HepG2 (cell line): Measurements from ENCODE around the gene CACTIN.

Source experiments
- ATF6 ChIP-seq: sonication (generic); formaldehyde crosslinking; conservative IDR thresholded peaks from 2 replicates; pipeline ENCODE4 v1.4.0; 2020; ENCODE audit warnings: missing genetic modification reagents
- BRF2 ChIP-seq: sonication (generic); formaldehyde crosslinking; IDR thresholded peaks from 2 replicates; pipeline ENCODE4 v1.8.1; 2022; ENCODE audit warnings: mild to moderate bottlenecking, missing genetic modification reagents
- CHCHD3 ChIP-seq: sonication (generic); formaldehyde crosslinking; IDR thresholded peaks from 2 replicates; pipeline ENCODE4 v1.8.0; 2022; ENCODE audit warnings: mild to moderate bottlenecking, missing genetic modification reagents, moderate library complexity
- EP300 ChIP-seq, 3 experiments: sonication (generic) in 1 of 3; formaldehyde crosslinking in 1 of 3; IDR thresholded peaks; 2 replicates each; pipeline versions ENCODE4 v1.5.1 to v1.6.1; 2011 to 2020; ENCODE audit warnings: low read depth in 2 of 3, low read length in 2 of 3, borderline replicate concordance in 1 of 3, improper control_type of control experiment in 1 of 3, mild to moderate bottlenecking in 1 of 3, missing genetic modification reagents in 1 of 3, moderate library complexity in 1 of 3
- HMGXB4 ChIP-seq, 2 experiments: sonication (generic) in 1 of 2; formaldehyde crosslinking in 1 of 2; IDR thresholded peaks; 2 replicates each; pipeline versions ENCODE4 v1.4.0 to v1.6.1; 2018 to 2020; ENCODE audit warnings: missing genetic modification reagents in 2 of 2, borderline replicate concordance in 1 of 2, low read depth in 1 of 2, mild to moderate bottlenecking in 1 of 2, missing biosample characterization in 1 of 2
- HNRNPK ChIP-seq: fragments of 200-400 bp; formaldehyde crosslinking; IDR thresholded peaks from 2 replicates; pipeline ENCODE4 v1.6.1; 2018; ENCODE audit warnings: low read length, low read depth, moderate library complexity, mild to moderate bottlenecking; ENCODE audit not compliant: poor library complexity, severe bottlenecking
- MTF1 ChIP-seq: sonication (generic); formaldehyde crosslinking; IDR thresholded peaks from 2 replicates; pipeline ENCODE4 v1.5.0; 2020; ENCODE audit warnings: missing genetic modification reagents
- SMAD3 ChIP-seq: sonication (generic); formaldehyde crosslinking; IDR thresholded peaks from 2 replicates; pipeline ENCODE4 v1.4.0; 2020; ENCODE audit warnings: missing genetic modification reagents

- no peak for TF ChIP-seq SMAD3 (CRISPR knock-in tag)
- TF ChIP-seq CHCHD3 (CRISPR knock-in tag) = no peak
- no peak for TF ChIP-seq HNRNPK
- TF ChIP-seq BRF2 = no peak
- TF ChIP-seq HMGXB4 (CRISPR knock-in tag; IDR thresholded peaks at IDR 0.05; ENCODE audit: borderline replicate concordance in 1 of 2, low read depth in 1 of 2) = no peak
- no peak for TF ChIP-seq ATF6 (CRISPR knock-in tag)
- TF ChIP-seq EP300 (IDR thresholded peaks at IDR 0.05; ENCODE audit: low read depth in 2 of 2, low read length in 2 of 2) = no peak
- no peak for TF ChIP-seq EP300 (CRISPR knock-in tag; IDR thresholded peaks at IDR 0.05; ENCODE audit: borderline replicate concordance)
- no peak for TF ChIP-seq MTF1 (CRISPR knock-in tag)
Observed at GRCh38 chr19:3612330-3612729, 14.3 kb downstream of the CACTIN start.
